A673 (cell line): ENCODE data around the gene DRC7.

Experiments used
- EZH2 ChIP-seq: fragments of 200-600 bp; sonication (generic); IDR thresholded peaks from 2 replicates; pipeline ENCODE4 v1.6.1; 2017; ENCODE audit warnings: borderline replicate concordance, low read depth, mild to moderate bottlenecking, mixed read lengths, antibody characterized with exemption, low read length; ENCODE audit not compliant: poor library complexity, severe bottlenecking
- TF ChIP-seq, protein P1 (sequence below): fragments of 300-800, 200-600 bp; sonication (generic); conservative IDR thresholded peaks from 2 replicates; pipeline ENCODE4 v1.5.1; 2017; ENCODE audit warnings: low read depth, mild to moderate bottlenecking, antibody characterized with exemption, low read length, moderate library complexity, mixed read lengths

DNA sequence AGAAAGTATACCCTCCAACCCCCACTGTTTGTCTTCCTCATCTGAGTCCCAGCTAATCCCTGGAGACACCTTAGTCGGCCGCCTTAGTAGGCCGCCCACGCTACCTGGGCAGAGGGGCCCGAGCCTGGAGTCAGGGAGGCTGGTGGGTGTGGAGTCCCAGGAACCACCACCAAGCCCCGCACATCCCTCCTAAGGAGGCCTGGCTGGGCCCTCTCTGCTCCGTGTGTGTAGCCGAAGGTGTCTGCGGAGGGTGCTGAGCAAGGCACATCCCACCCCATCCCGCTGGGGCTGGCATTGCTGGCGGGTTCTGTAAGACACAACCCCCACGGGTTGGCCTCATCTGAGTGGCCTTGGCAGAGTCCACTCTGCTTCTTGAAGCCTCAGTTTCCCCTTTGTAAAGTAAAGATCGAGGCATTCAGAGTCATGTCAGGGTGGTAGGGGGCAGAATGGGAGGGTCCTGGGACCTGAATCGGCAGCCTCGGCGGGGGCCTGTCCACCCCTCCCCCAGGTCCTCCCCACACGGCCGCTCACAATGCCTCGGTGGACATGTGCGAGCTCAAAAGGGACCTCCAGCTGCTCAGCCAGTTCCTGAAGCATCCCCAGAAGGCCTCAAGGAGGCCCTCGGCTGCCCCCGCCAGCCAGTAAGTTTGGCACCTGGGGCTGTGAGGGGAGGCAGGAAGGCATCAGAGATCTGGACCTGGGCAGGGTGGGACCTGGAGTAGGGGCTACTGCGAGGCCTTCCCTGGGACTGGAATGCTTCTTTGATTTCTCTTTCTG lies 41.7 kb upstream of the DRC7 start:
- TF ChIP-seq, protein P1, sequence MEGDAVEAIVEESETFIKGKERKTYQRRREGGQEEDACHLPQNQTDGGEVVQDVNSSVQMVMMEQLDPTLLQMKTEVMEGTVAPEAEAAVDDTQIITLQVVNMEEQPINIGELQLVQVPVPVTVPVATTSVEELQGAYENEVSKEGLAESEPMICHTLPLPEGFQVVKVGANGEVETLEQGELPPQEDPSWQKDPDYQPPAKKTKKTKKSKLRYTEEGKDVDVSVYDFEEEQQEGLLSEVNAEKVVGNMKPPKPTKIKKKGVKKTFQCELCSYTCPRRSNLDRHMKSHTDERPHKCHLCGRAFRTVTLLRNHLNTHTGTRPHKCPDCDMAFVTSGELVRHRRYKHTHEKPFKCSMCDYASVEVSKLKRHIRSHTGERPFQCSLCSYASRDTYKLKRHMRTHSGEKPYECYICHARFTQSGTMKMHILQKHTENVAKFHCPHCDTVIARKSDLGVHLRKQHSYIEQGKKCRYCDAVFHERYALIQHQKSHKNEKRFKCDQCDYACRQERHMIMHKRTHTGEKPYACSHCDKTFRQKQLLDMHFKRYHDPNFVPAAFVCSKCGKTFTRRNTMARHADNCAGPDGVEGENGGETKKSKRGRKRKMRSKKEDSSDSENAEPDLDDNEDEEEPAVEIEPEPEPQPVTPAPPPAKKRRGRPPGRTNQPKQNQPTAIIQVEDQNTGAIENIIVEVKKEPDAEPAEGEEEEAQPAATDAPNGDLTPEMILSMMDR, result no peak
- no peak for TF ChIP-seq EZH2
